OCI-LY1 (cell line): Measurements from ENCODE around the gene TMEM236.

Experiments used
- H2AFZ ChIP-seq: fragments of 200-600 bp; sonication (generic), shearing (Covaris generic); 2 replicates; pipeline ENCODE4 v1.6.0; 2014; ENCODE audit warnings: antibody characterized with exemption, mild to moderate bottlenecking, low read length
- H3F3A ChIP-seq: fragments of 200-600 bp; sonication (generic), shearing (Covaris generic); 2 replicates; pipeline ENCODE4 v1.6.0; 2014; ENCODE audit warnings: mild to moderate bottlenecking, antibody characterized with exemption, low read length, moderate library complexity; ENCODE audit not compliant: insufficient read depth
- H3K27ac ChIP-seq: fragments of 200-600 bp; sonication (generic); 2 replicates; pipeline ENCODE4 v1.5.1; 2014; ENCODE audit warnings: low read length, mixed run types, mild to moderate bottlenecking, low read depth; ENCODE audit not compliant: poor library complexity, severe bottlenecking
- H3K27me3 ChIP-seq: fragments of 200-600 bp; sonication (generic); 2 replicates; pipeline ENCODE4 v1.6.0; 2014; ENCODE audit warnings: antibody characterized with exemption, mild to moderate bottlenecking, low read length, moderate library complexity; ENCODE audit not compliant: insufficient read depth
- H3K36me3 ChIP-seq: fragments of 200-600 bp; sonication (generic); 2 replicates; pipeline ENCODE4 v1.6.1; 2014; ENCODE audit warnings: mild to moderate bottlenecking, antibody characterized with exemption, low read length, moderate library complexity, mixed read lengths; ENCODE audit not compliant: insufficient read depth
- H3K4me1 ChIP-seq: fragments of 200-600 bp; sonication (generic); 2 replicates; pipeline ENCODE4 v1.5.1; 2014; ENCODE audit warnings: mild to moderate bottlenecking, low read length, moderate library complexity; ENCODE audit not compliant: insufficient read depth, severe bottlenecking
- H3K4me2 ChIP-seq: fragments of 200-600 bp; sonication (generic), shearing (Covaris generic); 2 replicates; pipeline ENCODE4 v1.6.1; 2014; ENCODE audit warnings: low read length
- H3K4me3 ChIP-seq: fragments of 200-600 bp; sonication (generic); 2 replicates; pipeline ENCODE4 v1.5.1; 2014; ENCODE audit warnings: low read length, low read depth, mild to moderate bottlenecking, mixed read lengths; ENCODE audit not compliant: poor library complexity, severe bottlenecking
- H3K79me2 ChIP-seq: fragments of 200-600 bp; shearing (Covaris generic); 2 replicates; pipeline ENCODE4 v1.6.1; 2016; ENCODE audit warnings: mixed run types, low read length, mixed read lengths; ENCODE audit not compliant: insufficient read depth
- H3K9ac ChIP-seq: fragments of 200-600 bp; sonication (generic), shearing (Covaris generic); 2 replicates; pipeline ENCODE4 v1.6.1; 2014; ENCODE audit warnings: mild to moderate bottlenecking, low read length, mixed read lengths
- H3K9me2 ChIP-seq: fragments of 200-600 bp; sonication (generic), shearing (Covaris generic); 2 replicates; pipeline ENCODE4 v1.6.1; 2014; ENCODE audit warnings: low read depth, mild to moderate bottlenecking, low read length, mixed read lengths
- H3K9me3 ChIP-seq: fragments of 200-600 bp; shearing (Covaris generic); 2 replicates; pipeline ENCODE4 v1.6.1; 2014; ENCODE audit warnings: low read length, mixed read lengths
- H4K20me1 ChIP-seq: fragments of 200-600 bp; sonication (generic), shearing (Covaris generic); 2 replicates; pipeline ENCODE4 v1.6.0; 2016; ENCODE audit warnings: mild to moderate bottlenecking, low read length; ENCODE audit not compliant: insufficient read depth
- CTCF ChIP-seq: fragments of 200-600 bp; sonication (generic), shearing (Covaris generic); IDR thresholded peaks from 2 replicates; pipeline ENCODE4 v1.5.1; 2017; ENCODE audit warnings: mild to moderate bottlenecking, antibody characterized with exemption, low read length, moderate library complexity, mixed read lengths
- EZH2 ChIP-seq: fragments of 200-600 bp; sonication (generic), shearing (Covaris generic); IDR thresholded peaks from 2 replicates; pipeline ENCODE4 v1.8.0; 2017; ENCODE audit warnings: borderline replicate concordance, mixed run types, mild to moderate bottlenecking, antibody characterized with exemption, low read length, moderate library complexity, mixed read lengths

Gene TMEM236

GRCh38 chr10:17782921-17783665, 31.1 kb downstream of the TMEM236 start:
- H3K9me2 ChIP-seq: no peaks in the 10 kb centered on the region
- H3K9me3 ChIP-seq: no peaks in the 10 kb centered on the region
- H2AFZ ChIP-seq: no peak overlapping the region
- H3K27ac ChIP-seq: no peak overlapping the region
- H4K20me1 ChIP-seq: no peaks in the 10 kb centered on the region
- no peaks in the 10 kb centered on the region for H3K36me3 ChIP-seq
- H3K4me2 ChIP-seq: no peak overlapping the region
- H3K4me1 ChIP-seq: no peaks in the 10 kb centered on the region
- TF ChIP-seq CTCF (no peak), EZH2 (no peak)
- H3K79me2 ChIP-seq: no peaks in the 10 kb centered on the region
- no peak overlapping the region for H3K9ac ChIP-seq
- H3K4me3 ChIP-seq: no peak overlapping the region
- no peaks in the 10 kb centered on the region for H3K27me3 ChIP-seq
- H3F3A ChIP-seq: no peaks in the 10 kb centered on the region

- no peaks in the 10 kb centered on the region for H3K4me1 ChIP-seq
- no peaks in the 10 kb centered on the region for H3F3A ChIP-seq
- TF ChIP-seq EZH2 (no peak), CTCF (no peak)
- no peaks in the 10 kb centered on the region for H4K20me1 ChIP-seq
- no peaks in the 10 kb centered on the region for H3K36me3 ChIP-seq
- H3K27me3 ChIP-seq: no peaks in the 10 kb centered on the region
- no peak overlapping the region for H3K27ac ChIP-seq
- H2AFZ ChIP-seq: no peak overlapping the region
- no peaks in the 10 kb centered on the region for H3K9me2 ChIP-seq
- no peak overlapping the region for H3K4me2 ChIP-seq
- H3K9me3 ChIP-seq: no peaks in the 10 kb centered on the region
- no peak overlapping the region for H3K9ac ChIP-seq
- no peaks in the 10 kb centered on the region for H3K79me2 ChIP-seq
- H3K4me3 ChIP-seq: no peak overlapping the region
These were observed 31.8 kb downstream of the TMEM236 start for GRCh38 chr10:17783751-17784150.

GRCh38 chr10:17784688-17785087, 32.7 kb downstream of the TMEM236 start:
- no peak overlapping the region for H3K4me2 ChIP-seq
- no peaks in the 10 kb centered on the region for H3K79me2 ChIP-seq
- no peak overlapping the region for H3K4me3 ChIP-seq
- no peak overlapping the region for H3K9ac ChIP-seq
- no peak overlapping the region for H3K27ac ChIP-seq
- H2AFZ ChIP-seq: no peak overlapping the region
- H3K4me1 ChIP-seq: no peaks in the 10 kb centered on the region
- H3F3A ChIP-seq: no peaks in the 10 kb centered on the region
- H3K36me3 ChIP-seq: no peaks in the 10 kb centered on the region
- H3K27me3 ChIP-seq: no peaks in the 10 kb centered on the region
- H3K9me2 ChIP-seq: no peaks in the 10 kb centered on the region
- H3K9me3 ChIP-seq: no peaks in the 10 kb centered on the region
- no peak for TF ChIP-seq CTCF
- no peak for TF ChIP-seq EZH2
- no peaks in the 10 kb centered on the region for H4K20me1 ChIP-seq
